ENCODE measurements around the gene RBM33.

Gene RBM33

GRCh38 chr7:155640629-155641028 is 3.8 kb upstream of the RBM33 start:
- H3K4me3 ChIP-seq (replicated peaks; ENCODE audit: low read depth, low read length), result no peak overlapping the region
- no peak for DNase-seq (ENCODE audit: extremely low read depth, low read depth)
- TF ChIP-seq, protein P1, sequence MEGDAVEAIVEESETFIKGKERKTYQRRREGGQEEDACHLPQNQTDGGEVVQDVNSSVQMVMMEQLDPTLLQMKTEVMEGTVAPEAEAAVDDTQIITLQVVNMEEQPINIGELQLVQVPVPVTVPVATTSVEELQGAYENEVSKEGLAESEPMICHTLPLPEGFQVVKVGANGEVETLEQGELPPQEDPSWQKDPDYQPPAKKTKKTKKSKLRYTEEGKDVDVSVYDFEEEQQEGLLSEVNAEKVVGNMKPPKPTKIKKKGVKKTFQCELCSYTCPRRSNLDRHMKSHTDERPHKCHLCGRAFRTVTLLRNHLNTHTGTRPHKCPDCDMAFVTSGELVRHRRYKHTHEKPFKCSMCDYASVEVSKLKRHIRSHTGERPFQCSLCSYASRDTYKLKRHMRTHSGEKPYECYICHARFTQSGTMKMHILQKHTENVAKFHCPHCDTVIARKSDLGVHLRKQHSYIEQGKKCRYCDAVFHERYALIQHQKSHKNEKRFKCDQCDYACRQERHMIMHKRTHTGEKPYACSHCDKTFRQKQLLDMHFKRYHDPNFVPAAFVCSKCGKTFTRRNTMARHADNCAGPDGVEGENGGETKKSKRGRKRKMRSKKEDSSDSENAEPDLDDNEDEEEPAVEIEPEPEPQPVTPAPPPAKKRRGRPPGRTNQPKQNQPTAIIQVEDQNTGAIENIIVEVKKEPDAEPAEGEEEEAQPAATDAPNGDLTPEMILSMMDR (IDR thresholded peaks at IDR 0.05; ENCODE audit: low read depth, low read length, missing control alignments), result no peak

- TF ChIP-seq, protein P1 (IDR thresholded peaks at IDR 0.05; ENCODE audit: low read depth, low read length, missing control alignments), result no peak
- DNase-seq (ENCODE audit: extremely low read depth, low read depth), result no peak
Measured at GRCh38 chr7:155643804-155644177, 670 bp upstream of the RBM33 start.

DNA sequence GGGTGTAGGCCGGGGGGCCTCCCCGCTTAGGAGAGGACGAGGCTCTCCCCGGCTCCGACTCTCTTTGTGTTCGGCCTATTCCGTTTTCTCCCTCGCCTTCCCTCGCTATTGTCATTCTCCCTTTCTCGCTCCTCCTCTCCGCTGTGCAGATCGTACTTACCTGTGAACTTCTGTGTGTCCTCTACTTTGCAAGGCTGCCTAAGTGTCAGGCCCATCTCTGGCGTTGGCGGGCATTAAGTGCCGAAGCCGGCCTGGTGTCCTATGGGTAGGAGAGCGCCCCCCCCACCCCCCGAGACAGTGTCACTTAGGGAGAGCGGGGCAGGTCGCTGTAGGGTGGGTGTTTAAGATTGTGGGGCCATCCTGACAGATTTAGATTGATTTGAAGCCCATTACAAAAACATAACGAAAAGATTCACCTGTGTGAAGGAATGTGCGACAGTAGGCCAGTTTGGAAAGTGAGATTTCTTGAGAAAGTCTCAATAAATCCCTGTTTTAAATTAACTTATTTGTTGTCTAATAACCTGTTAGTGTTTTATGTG is 579 bp downstream of the RBM33 start:
- TF ChIP-seq, protein P1 (IDR thresholded peaks at IDR 0.05; ENCODE audit: low read depth, low read length, missing control alignments), result no peak
- H3K4me3 ChIP-seq (replicated peaks; ENCODE audit: low read depth, low read length), result peak overlapping the region; percentile 95
- DNase-seq (ENCODE audit: extremely low read depth, low read depth), result no peak

More at GRCh38 chr7:155643804-155644177, 670 bp upstream of the RBM33 start:
- H3K4me3 ChIP-seq (replicated peaks; ENCODE audit: low read depth, low read length), result peak overlapping the region; percentile 95

DNA sequence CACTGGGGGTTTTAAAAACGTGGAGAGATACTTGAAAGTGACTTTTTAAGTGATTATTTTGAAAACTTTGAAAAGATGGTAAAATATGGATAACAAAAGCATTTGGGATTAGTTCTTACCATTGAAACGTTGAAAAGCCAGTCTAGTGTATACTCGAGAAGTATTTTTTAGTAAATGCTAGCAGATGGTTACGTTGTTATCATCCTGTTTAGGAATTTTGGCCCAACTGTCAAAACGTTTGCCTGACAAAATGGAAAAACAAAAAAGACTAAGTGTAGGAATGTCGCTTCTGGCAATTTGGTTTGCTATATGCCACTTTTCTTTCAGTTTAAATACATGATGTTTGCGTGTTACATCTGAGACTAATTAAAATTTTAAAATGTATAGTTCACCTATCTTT is 1.2 kb downstream of the RBM33 start:
- TF ChIP-seq, protein P1 (IDR thresholded peaks at IDR 0.05; ENCODE audit: low read depth, low read length, missing control alignments), result no peak
- DNase-seq (ENCODE audit: extremely low read depth, low read depth), result no peak
- H3K4me3 ChIP-seq (replicated peaks; ENCODE audit: low read depth, low read length), result peak overlapping the region; percentile 95

GRCh38 chr7:155646669-155647068 is 2.2 kb downstream of the RBM33 start:
- H3K4me3 ChIP-seq (replicated peaks; ENCODE audit: low read depth, low read length), result peak overlapping the region; percentile 95
- TF ChIP-seq, protein P1 (IDR thresholded peaks at IDR 0.05; ENCODE audit: low read depth, low read length, missing control alignments), result no peak
- DNase-seq (ENCODE audit: extremely low read depth, low read depth), result no peak

GRCh38 chr7:155647302-155647701 is 2.8 kb downstream of the RBM33 start:
- TF ChIP-seq, protein P1 (IDR thresholded peaks at IDR 0.05; ENCODE audit: low read depth, low read length, missing control alignments), result no peak
- H3K4me3 ChIP-seq (replicated peaks; ENCODE audit: low read depth, low read length), result no peak overlapping the region
- no peak for DNase-seq (ENCODE audit: extremely low read depth, low read depth)

DNA sequence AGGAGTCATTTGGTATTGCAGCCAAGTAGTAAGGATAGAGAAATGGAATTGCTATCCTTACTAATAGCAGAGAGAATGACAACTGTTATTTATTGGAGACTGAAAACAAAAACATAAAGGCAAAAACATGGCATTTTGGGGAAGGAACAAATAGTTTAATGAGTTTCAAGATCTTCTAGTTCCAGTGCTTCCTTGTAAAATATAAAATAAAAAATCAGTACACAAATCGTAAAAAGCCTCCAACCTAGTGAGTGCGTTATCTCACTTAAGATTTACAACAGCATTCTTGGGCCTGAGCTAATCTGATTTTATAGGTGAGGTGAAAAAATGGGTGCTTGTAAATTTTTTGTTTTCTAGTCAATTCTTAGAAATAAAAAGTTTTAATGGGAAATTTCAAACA is 3.3 kb downstream of the RBM33 start:
- TF ChIP-seq, protein P1 (IDR thresholded peaks at IDR 0.05; ENCODE audit: low read depth, low read length, missing control alignments), result no peak
- DNase-seq (ENCODE audit: extremely low read depth, low read depth), result no peak
- no peak overlapping the region for H3K4me3 ChIP-seq (replicated peaks; ENCODE audit: low read depth, low read length)

Data from HFF-Myc (cell line).